Erythroblast (primary cell): ENCODE measurements around the gene TBC1D8.

Experiments
- GATA1 ChIP-seq: IDR thresholded peaks from 2 replicates; pipeline ENCODE4 v1.6.1; 2011; ENCODE audit warnings: low read depth, mild to moderate bottlenecking, control low read depth, low read length, moderate library complexity
- POLR2A ChIP-seq: IDR thresholded peaks from 2 replicates; pipeline ENCODE4 v1.6.1; 2011; ENCODE audit warnings: mild to moderate bottlenecking, low read length

DNA sequence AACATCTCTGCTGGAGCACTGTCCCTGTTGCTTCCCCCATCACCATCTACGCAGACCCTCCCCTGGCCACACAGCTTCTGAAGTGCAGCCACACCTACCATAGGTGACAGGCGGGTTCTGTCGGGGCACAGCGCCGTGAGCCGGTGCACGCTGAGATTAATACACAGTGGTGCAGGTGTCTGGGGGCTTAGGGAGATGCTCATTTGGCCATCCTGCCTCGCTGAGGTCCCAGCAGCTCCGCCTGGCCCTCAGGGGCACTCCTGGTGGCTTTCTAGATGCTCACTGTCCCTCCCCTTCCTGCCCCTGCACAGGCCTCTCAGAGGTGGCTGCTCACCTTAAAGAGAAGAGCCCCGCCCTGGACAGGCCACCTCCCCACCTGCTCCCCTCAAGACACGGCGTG, 168.0 kb downstream of the TBC1D8 start:
- no peak for TF ChIP-seq POLR2A
- TF ChIP-seq GATA1, result no peak
